GM19239 (cell line): Measurements from ENCODE around the gene MTMR4.
"Not testable (repeated sequence)": the region's sequence is repeated elsewhere in the genome, so short reads cannot be mapped to it uniquely, and the experiment has no call there.

Source experiments
- DNase-seq: peaks from one replicate; pipeline ENCODE4 v3.0.0; 2011; ENCODE audit warnings: low spot score; ENCODE audit not compliant: insufficient read length
- FAIRE-seq: peaks from 2 replicates; lab custom pipeline; 2011; peaks lifted over from hg19 to GRCh38; lab: Jason Lieb, UNC

The MTMR4 gene

GRCh38 chr17:58513965-58514769 lies at the start of gene MTMR4:
MTMR4 (minus strand) TSS chr17:58514638; CDS start chr17:58514407, 231 bp downstream.
- DNase-seq (peak; percentile 64), FAIRE-seq (peak; percentile 51)

DNA sequence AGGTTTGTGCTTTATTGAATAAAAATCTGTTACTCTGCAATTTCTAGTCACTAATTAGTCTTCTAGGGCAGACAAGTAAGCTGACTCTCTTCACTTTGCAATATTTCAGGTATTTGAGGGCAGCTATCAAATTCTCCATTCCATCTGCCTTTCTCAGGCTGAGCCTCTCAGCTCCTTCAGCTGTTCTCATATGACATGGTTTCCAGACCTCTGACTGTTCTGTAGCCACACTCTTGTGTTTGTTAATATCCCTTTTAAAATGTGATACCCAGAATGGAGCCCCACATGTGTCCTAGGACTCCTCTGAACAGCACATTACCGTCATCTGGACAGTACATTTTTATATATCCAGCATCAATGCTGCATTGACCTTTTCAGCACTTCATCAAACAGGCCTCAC lies 46.1 kb upstream of the MTMR4 start:
- DNase-seq (no peak), FAIRE-seq (no peak)

- FAIRE-seq: no peak
- DNase-seq: no peak
These were observed 43.5 kb upstream of the MTMR4 start for GRCh38 chr17:58557981-58558380.

- DNase-seq (no peak), FAIRE-seq (peak; percentile 65)
These were observed 42.4 kb upstream of the MTMR4 start for GRCh38 chr17:58556833-58557250.

DNA sequence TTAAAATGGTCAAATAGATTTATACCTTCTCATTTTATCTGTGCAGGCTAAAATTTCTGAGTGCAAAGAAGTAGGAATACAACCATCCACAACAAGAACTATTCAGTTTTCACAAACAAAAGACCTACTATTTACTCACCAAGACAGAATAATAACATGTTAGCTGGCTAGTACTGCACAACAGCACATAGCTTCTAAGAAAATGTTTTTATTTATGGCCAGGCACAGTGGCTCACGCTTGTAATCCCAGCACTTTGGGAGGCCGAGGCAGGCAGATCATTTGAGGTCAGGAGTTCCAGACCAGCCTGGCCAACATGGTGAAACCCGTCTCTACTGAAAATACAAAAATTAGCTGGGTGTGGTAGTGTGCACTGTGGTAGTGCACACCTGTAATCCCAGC lies 40.7 kb upstream of the MTMR4 start:
- DNase-seq, FAIRE-seq: not testable (repeated sequence)

DNA sequence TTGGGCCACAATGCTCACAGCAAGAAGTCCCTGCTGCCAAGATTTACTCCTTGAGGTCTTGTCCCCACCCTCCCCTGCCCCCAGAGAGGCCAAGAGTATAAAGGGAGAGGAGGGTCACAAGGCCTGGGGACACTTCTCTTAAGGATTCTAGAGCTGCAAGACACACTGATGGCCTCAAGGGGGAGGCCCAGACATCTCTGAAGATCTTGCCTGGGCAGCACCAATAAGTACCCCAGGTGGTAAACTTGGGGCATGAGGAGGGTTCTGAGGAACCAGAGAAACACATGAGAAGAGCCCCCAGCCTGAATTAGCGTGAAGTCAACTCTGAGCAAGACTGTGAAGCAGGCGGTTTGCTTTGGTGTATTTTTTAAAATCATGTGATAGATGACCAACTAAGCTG lies 26.8 kb upstream of the MTMR4 start:
- no peak for DNase-seq
- peak; percentile 69 for FAIRE-seq

GRCh38 chr17:58539698-58540097 lies 25.3 kb upstream of the MTMR4 start:
- FAIRE-seq (no peak), DNase-seq (no peak)

GRCh38 chr17:58538811-58539409 lies 24.5 kb upstream of the MTMR4 start:
- FAIRE-seq (no peak), DNase-seq (no peak)

GRCh38 chr17:58537266-58537665 lies 22.8 kb upstream of the MTMR4 start:
- no peak for FAIRE-seq
- DNase-seq: no peak

DNA sequence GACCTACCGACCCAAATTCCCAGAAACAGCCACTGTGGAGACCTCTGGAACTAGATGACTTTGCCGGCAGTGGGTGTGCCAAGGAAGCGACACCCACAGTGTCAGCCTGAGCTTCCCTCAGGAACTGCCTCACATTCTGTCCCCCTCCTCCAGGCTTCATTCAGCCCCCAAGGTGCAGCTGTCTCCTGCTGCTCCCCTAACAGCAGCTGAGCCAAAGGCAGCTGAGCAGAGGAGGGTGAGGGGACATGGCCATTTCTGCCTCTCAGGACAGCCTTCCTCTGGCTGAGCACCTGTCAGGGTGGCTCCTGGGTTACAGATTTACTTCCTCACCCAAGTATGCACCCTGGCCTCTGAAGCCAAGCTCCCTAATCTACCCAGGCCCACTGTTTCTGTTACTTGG lies 22.1 kb upstream of the MTMR4 start:
- DNase-seq: no peak
- FAIRE-seq: no peak

GRCh38 chr17:58535431-58535830 lies 21.0 kb upstream of the MTMR4 start:
- DNase-seq: no peak
- no peak for FAIRE-seq

GRCh38 chr17:58534901-58535421 lies 20.5 kb upstream of the MTMR4 start:
- no peak for FAIRE-seq
- DNase-seq: no peak

DNA sequence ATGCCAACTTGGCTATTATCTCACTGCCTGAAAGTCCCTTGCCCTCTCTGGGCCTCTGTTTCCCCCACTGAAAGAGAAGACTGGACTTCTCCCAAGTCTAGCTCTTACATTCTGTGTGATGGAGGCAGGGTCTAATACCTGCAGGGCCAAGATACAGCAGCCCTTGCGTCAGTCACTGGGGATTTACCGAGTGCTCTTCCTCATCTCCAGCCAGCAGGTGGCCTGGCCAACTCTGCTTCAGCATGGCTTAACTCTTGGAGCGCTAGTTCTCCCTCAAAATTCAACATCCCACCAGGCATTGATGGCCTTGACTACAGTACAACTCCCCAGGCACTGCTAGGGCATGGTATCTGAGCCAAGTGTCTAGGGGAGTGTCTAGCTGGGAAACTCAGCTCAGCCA lies 19.9 kb upstream of the MTMR4 start:
- DNase-seq (no peak), FAIRE-seq (no peak)

DNA sequence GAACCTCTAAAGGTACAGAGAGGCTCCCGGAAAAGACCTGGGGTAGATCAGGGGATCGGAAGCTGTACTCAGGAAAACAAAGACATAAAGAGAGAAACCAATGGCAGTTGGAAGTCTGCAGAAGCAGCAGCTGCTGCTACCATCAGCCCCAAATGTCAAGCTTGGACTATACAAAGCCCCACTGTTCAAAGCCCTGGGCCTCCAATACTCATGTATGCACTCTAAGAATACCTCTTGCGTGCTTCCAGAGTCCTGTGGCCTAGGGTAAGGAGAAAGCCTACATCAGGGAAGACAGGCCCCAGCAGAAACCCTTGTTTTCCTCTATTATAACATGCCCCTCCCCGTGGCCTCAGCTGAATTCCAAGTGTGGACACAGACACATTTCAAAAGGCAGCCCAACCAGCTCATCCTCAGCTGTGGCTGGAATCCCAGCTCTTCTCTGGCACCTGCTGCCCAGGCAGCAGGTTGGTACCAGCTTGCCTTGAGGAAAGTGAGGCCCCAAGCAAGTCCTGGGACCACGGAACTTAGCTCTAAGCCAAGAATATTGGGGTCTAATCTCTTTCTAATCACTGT lies 19.3 kb upstream of the MTMR4 start:
- no peak for DNase-seq
- FAIRE-seq: no peak

DNA sequence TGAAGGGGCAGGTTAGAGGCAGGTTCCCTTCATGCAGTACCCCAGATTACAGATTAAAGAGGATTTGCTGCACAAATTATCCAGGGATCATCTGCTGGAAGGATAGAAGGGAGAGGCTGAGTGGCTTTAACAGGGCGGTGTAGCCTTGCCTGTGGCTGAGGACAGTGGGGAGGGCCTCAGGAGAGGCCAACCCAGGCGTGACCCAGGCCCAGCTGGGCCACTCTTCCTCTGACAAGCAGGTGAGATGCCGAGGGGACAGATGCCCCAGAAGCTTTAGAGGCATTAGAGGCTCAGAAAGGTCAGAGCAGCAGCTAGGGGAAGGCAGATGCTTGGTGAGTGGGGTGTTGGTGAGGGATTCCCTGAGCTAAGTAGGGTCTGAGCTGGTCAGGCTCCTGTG lies 18.1 kb upstream of the MTMR4 start:
- DNase-seq: no peak
- FAIRE-seq: no peak

DNA sequence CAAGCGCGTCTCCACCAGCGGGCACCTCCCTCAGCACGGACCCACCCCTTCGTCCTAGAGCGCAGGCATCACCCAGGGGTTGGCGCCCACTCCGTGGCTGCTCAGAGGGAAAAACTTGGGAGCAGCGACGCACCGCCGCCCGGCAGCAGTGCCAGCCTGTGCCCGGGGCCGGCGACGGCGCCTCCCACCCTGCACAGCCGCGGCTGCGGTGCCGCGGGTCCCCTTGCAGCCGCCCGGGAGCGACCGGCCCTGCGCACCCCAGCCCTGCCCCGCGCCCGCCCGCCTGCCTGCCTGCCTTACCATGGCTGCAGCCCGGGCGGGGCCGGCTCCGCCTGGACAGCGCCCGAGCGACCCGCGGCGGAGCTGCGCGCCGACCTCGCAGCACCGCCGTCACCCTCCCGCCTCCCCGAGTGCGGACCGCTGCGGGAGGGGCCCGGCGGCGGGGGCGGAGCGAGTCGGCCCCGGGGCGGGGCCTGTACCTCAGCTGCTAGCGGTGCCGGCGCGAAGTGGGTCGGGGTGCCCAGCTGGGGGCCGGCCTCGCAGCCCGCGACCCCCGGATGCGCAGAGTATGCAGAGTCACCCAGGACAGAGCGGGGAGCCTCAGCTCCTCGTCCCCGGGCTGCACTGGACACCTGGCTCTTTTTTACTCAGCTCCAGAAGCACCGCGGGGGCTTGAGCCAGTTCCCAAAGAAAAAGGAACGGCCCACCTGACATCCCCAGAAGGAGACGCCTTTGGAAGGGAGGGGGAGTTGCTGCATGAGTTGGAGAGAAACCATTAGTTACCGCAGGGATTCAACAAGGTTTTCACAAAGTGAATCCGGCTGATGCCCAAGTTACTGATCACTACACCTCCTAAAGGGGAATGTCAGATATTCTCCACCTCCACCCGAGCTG lies 17.5 kb upstream of the MTMR4 start:
- no peak for FAIRE-seq

GRCh38 chr17:58531122-58531521 lies 16.7 kb upstream of the MTMR4 start:
- DNase-seq: no peak
- FAIRE-seq: no peak

More for the DNA sequence above, 17.5 kb upstream of the MTMR4 start:
- DNase-seq: peak; percentile 64

GRCh38 chr17:58530655-58531054 lies 16.2 kb upstream of the MTMR4 start:
- no peak for FAIRE-seq
- DNase-seq: no peak

- no peak for FAIRE-seq
These were observed 14.8 kb upstream of the MTMR4 start for GRCh38 chr17:58529275-58529674.

GRCh38 chr17:58528443-58528842 lies 14.0 kb upstream of the MTMR4 start:
- FAIRE-seq: no peak
- no peak for DNase-seq

More at GRCh38 chr17:58529275-58529674, 14.8 kb upstream of the MTMR4 start:
- DNase-seq: no peak
